Keratinocyte (primary cell): ENCODE data around the gene VAT1L. TPM values are rescaled to one million over a fixed set of nuclear protein-coding genes. Genes with fewer than 3 reads are reported as not detected.
"Not testable (repeated sequence)": the region's sequence is repeated elsewhere in the genome, so short reads cannot be mapped to it uniquely, and the experiment has no call there.

Source experiments
- DNase-seq: peaks from one replicate; pipeline ENCODE4 v3.0.0-alpha.2; 2011; ENCODE audit warnings: low read depth, missing footprints, low spot score
- FAIRE-seq: peaks from 2 replicates; lab custom pipeline; 2011; peaks lifted over from hg19 to GRCh38; lab: Jason Lieb, UNC
- H2AFZ ChIP-seq: 2 replicates; pipeline ENCODE4 v1.6.0; 2012; ENCODE audit warnings: low read length, control low read depth, inconsistent platforms; ENCODE audit not compliant: control insufficient read depth
- H3K27ac ChIP-seq: 2 replicates; pipeline ENCODE4 v1.5.1; 2011; ENCODE audit warnings: low read length; ENCODE audit not compliant: control insufficient read depth, insufficient read depth
- H3K27me3 ChIP-seq: 3 replicates; pipeline ENCODE4 v1.6.0; 2011; ENCODE audit warnings: low read length; ENCODE audit not compliant: control insufficient read depth, insufficient read depth; ENCODE audit errors: extremely low read depth
- H3K36me3 ChIP-seq, 2 experiments: 2 replicates in 1 of 2; 3 replicates in 1 of 2; pipeline ENCODE4 v1.5.1; 2011; ENCODE audit warnings: low read length in 2 of 2, mild to moderate bottlenecking in 1 of 2; ENCODE audit not compliant: control insufficient read depth in 2 of 2, insufficient read depth in 2 of 2; ENCODE audit errors: extremely low read depth in 1 of 2
- H3K4me1 ChIP-seq: 3 replicates; pipeline ENCODE4 v1.5.1; 2011; ENCODE audit warnings: low read length; ENCODE audit not compliant: control insufficient read depth, insufficient read depth; ENCODE audit errors: extremely low read depth
- H3K4me2 ChIP-seq: 3 replicates; pipeline ENCODE4 v1.6.0; 2011; ENCODE audit warnings: low read depth, low read length; ENCODE audit not compliant: control insufficient read depth, insufficient read depth; ENCODE audit errors: extremely low read depth
- H3K4me3 ChIP-seq, 3 experiments: fragments of 200-600 bp in 1 of 3; sonication (generic) in 1 of 3; 2 replicates in 2 of 3; 3 replicates in 1 of 3; pipeline ENCODE4 v1.5.1; 2011 to 2016; ENCODE audit warnings: low read length in 3 of 3, mild to moderate bottlenecking in 3 of 3, control low read depth in 2 of 3, inconsistent platforms in 1 of 3, low read depth in 1 of 3, mixed read lengths in 1 of 3, mixed run types in 1 of 3, moderate library complexity in 1 of 3; ENCODE audit not compliant: control insufficient read depth in 2 of 3, insufficient read depth in 2 of 3; ENCODE audit errors: extremely low read depth in 1 of 3
- H3K79me2 ChIP-seq: 2 replicates; pipeline ENCODE4 v1.6.0; 2012; ENCODE audit warnings: low read length; ENCODE audit not compliant: control insufficient read depth, insufficient read depth
- H3K9ac ChIP-seq: 3 replicates; pipeline ENCODE4 v1.6.0; 2011; ENCODE audit warnings: low read length; ENCODE audit not compliant: control insufficient read depth, insufficient read depth; ENCODE audit errors: extremely low read depth
- H3K9me1 ChIP-seq: 3 replicates; pipeline ENCODE4 v1.6.0; 2011; ENCODE audit warnings: low read length; ENCODE audit not compliant: control insufficient read depth, insufficient read depth; ENCODE audit errors: extremely low read depth
- H3K9me3 ChIP-seq: 2 replicates; pipeline ENCODE4 v1.5.1; 2012; ENCODE audit warnings: low read depth, low read length; ENCODE audit not compliant: control insufficient read depth
- H4K20me1 ChIP-seq: 3 replicates; pipeline ENCODE4 v1.6.0; 2011; ENCODE audit warnings: low read length; ENCODE audit not compliant: control insufficient read depth, insufficient read depth; ENCODE audit errors: extremely low read depth
- CTCF ChIP-seq, 3 experiments: IDR thresholded peaks in 1 of 3; conservative IDR thresholded peaks in 1 of 3; optimal IDR thresholded peaks in 1 of 3; 2 replicates in 2 of 3; 3 replicates in 1 of 3; pipeline versions ENCODE3 to v1.5.1; 2011; ENCODE audit warnings: low read length in 3 of 3, mild to moderate bottlenecking in 3 of 3, moderate library complexity in 2 of 3, control low read depth in 1 of 3, inconsistent platforms in 1 of 3; ENCODE audit not compliant: insufficient read depth in 2 of 3; ENCODE audit errors: extremely low read depth in 1 of 3
- EZH2 ChIP-seq: IDR thresholded peaks from one replicate; pipeline ENCODE4 v1.6.1; 2012; ENCODE audit warnings: inconsistent platforms, mild to moderate bottlenecking, low read length, moderate library complexity
- dilution Hi-C: fragments of 300-500 bp; cut with MboI; formaldehyde crosslinking; loops from one replicate; pipeline ENCODE4 v1.7.0; 2020; ENCODE audit warnings: low sequenced_read_pairs; ENCODE audit not compliant: extremely low pct_ligation_motif_present
- polyA plus RNA-seq, 5 experiments: library from polyadenylated mRNA; depleted of rRNA in 3 of 5; stranded (reverse) in 3 of 5; stranded (forward) in 1 of 5; unstranded in 1 of 5; fragments of >200 nt; gene quantifications; 1 replicate in 1 of 5; 2 replicates in 3 of 5; 3 replicates in 1 of 5; pipeline versions ENCODE4 v1.2.1 to v1.2.3, GENCODE V29; 2011 to 2012; ENCODE audit warnings: missing spikeins in 2 of 5, low read depth in 1 of 5, low replicate concordance in 1 of 5

The VAT1L gene
- polyA plus RNA-seq, 1 donor (not counting 4 experiments of a cell fraction or from before 2014, with no cell fraction given), result not detected

DNA sequence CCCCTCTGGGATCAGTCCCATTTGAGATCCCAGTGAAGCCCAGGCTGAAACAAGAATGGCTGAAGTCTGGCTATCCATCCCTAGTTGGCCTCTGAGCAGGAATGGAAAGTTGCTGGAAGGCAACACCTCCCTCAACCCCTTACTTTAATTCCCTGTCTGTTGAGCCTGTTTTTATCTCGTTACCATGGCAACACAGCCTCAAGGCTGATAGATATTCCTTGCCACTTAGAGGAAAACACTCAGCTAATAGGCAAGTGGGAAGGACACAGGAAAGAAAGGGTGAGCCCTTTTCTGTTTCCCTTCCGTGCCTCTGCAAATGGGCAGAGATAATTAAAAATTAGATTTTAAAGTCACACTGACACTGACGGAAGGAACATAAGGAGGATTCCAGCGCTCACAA, 158.5 kb downstream of the VAT1L start:
- dilution Hi-C loops, result no loop called here
- TF ChIP-seq EZH2, result no peak
- TF ChIP-seq CTCF (optimal IDR thresholded peaks at IDR 0.05 in 1 of 3, IDR thresholded peaks at IDR 0.05 in 1 of 3, conservative IDR thresholded peaks at IDR 0.05 in 1 of 3; ENCODE audit: extremely low read depth in 1 of 3, insufficient read depth in 2 of 3, low read length in 3 of 3), result no peak
- H3K9ac ChIP-seq, result no peak overlapping the region
- no peaks in the 10 kb centered on the region for H3K27me3 ChIP-seq
- H4K20me1 ChIP-seq, result no peaks in the 10 kb centered on the region
- no peak for FAIRE-seq
- H3K4me2 ChIP-seq, result no peak overlapping the region
- no peak overlapping the region for H3K4me3 ChIP-seq
- H3K27ac ChIP-seq, result no peak overlapping the region
- no peaks in the 10 kb centered on the region for H3K9me1 ChIP-seq
- no peaks in the 10 kb centered on the region for H3K9me3 ChIP-seq
- H3K4me1 ChIP-seq, result no peaks in the 10 kb centered on the region
- no peaks in the 10 kb centered on the region for H3K36me3 ChIP-seq
- DNase-seq, result no peak
- H3K79me2 ChIP-seq, result no peaks in the 10 kb centered on the region
- no peak overlapping the region for H2AFZ ChIP-seq

DNA sequence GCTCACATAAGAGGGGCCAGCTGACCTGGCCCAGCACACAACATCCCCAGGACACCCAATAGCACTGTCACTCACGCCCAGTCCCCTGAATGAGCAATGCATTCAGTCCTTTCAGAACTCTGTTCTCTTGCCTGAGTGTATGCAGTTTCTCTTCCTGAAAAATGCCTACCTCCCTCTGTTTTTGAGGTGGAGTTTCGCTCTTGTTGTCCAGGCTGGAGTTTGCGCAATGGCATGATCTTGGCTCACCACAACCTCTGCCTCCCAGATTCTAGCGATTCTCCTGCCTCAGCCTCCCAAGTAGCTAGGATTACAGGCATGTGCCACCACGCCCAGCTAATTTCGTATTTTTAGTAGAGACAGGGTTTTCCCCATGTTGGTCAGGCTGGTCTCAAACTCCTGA, 159.2 kb downstream of the VAT1L start:
- dilution Hi-C loops, H3K36me3 ChIP-seq, H3K4me1 ChIP-seq, H3K9me1 ChIP-seq, H3K27ac ChIP-seq, H4K20me1 ChIP-seq, H3K4me3 ChIP-seq, H3K27me3 ChIP-seq, DNase-seq, H3K9ac ChIP-seq, H2AFZ ChIP-seq, H3K4me2 ChIP-seq, FAIRE-seq, H3K9me3 ChIP-seq, H3K79me2 ChIP-seq: not testable (repeated sequence)

GRCh38 chr16:77948835-77949234, 160.5 kb downstream of the VAT1L start:
- no peak overlapping the region for H3K27ac ChIP-seq
- no peaks in the 10 kb centered on the region for H3K9me3 ChIP-seq
- no peak overlapping the region for H3K9ac ChIP-seq
- no peaks in the 10 kb centered on the region for H3K4me1 ChIP-seq
- dilution Hi-C loops, result no loop called here
- DNase-seq (no peak), FAIRE-seq (no peak)
- H3K4me3 ChIP-seq, result no peak overlapping the region
- no peak overlapping the region for H2AFZ ChIP-seq
- no peaks in the 10 kb centered on the region for H4K20me1 ChIP-seq
- no peaks in the 10 kb centered on the region for H3K9me1 ChIP-seq
- H3K27me3 ChIP-seq, result no peaks in the 10 kb centered on the region
- TF ChIP-seq EZH2, result no peak
- TF ChIP-seq CTCF (optimal IDR thresholded peaks at IDR 0.05 in 1 of 3, IDR thresholded peaks at IDR 0.05 in 1 of 3, conservative IDR thresholded peaks at IDR 0.05 in 1 of 3; ENCODE audit: extremely low read depth in 1 of 3, insufficient read depth in 2 of 3, low read length in 3 of 3), result no peak
- no peaks in the 10 kb centered on the region for H3K36me3 ChIP-seq
- no peak overlapping the region for H3K4me2 ChIP-seq
- no peaks in the 10 kb centered on the region for H3K79me2 ChIP-seq
